DND-41 (cell line): Measurements from ENCODE around the gene ACTL10.

ENCODE experiments used
- ATAC-seq: fragments of 200-7000 bp; cut with Tn5 transposase; 3 replicates; pipeline ENCODE4 v1.9.1; 2021; ENCODE audit warnings: low read depth; ENCODE audit not compliant: insufficient read depth
- DNase-seq: peaks from one replicate; pipeline ENCODE4 v3.0.0-alpha.2; 2020
- H2AFZ ChIP-seq: 2 replicates; pipeline ENCODE4 v1.6.0; 2012; ENCODE audit warnings: low read depth, low read length
- H3K27ac ChIP-seq: 2 replicates; pipeline ENCODE4 v1.5.1; 2012; ENCODE audit warnings: low read length, inconsistent platforms
- H3K27me3 ChIP-seq: fragments of 200-600 bp; sonication (generic); 2 replicates; pipeline ENCODE4 v1.6.0; 2012; ENCODE audit warnings: low read length, mild to moderate bottlenecking, inconsistent platforms; ENCODE audit not compliant: insufficient read depth, poor library complexity
- H3K36me3 ChIP-seq: 2 replicates; pipeline ENCODE4 v1.5.1; 2012; ENCODE audit warnings: low read length, inconsistent platforms; ENCODE audit not compliant: insufficient read depth
- H3K4me1 ChIP-seq: 2 replicates; pipeline ENCODE4 v1.5.1; 2012; ENCODE audit warnings: mild to moderate bottlenecking, low read length; ENCODE audit not compliant: insufficient read depth
- H3K4me2 ChIP-seq: 2 replicates; pipeline ENCODE4 v1.6.0; 2012; ENCODE audit warnings: mild to moderate bottlenecking, moderate library complexity, low read length, inconsistent platforms; ENCODE audit not compliant: insufficient read depth
- H3K4me3 ChIP-seq, 2 experiments: fragments of 200-600 bp in 1 of 2; shearing (Covaris generic) in 1 of 2; 2 replicates each; pipeline ENCODE4 v1.5.1; 2012 to 2016; ENCODE audit warnings: inconsistent platforms in 2 of 2, low read length in 2 of 2, mild to moderate bottlenecking in 2 of 2, low read depth in 1 of 2, moderate library complexity in 1 of 2
- H3K79me2 ChIP-seq: 2 replicates; pipeline ENCODE4 v1.6.0; 2012; ENCODE audit warnings: low read length, inconsistent platforms; ENCODE audit not compliant: insufficient read depth
- H3K9ac ChIP-seq: 2 replicates; pipeline ENCODE4 v1.6.0; 2012; ENCODE audit warnings: low read depth, mild to moderate bottlenecking, inconsistent platforms, low read length, moderate library complexity
- H3K9me3 ChIP-seq: 2 replicates; pipeline ENCODE4 v1.5.1; 2012; ENCODE audit warnings: low read length, moderate library complexity, mild to moderate bottlenecking, inconsistent platforms; ENCODE audit not compliant: insufficient read depth, severe bottlenecking
- H4K20me1 ChIP-seq: 2 replicates; pipeline ENCODE4 v1.6.0; 2012; ENCODE audit warnings: low read length; ENCODE audit not compliant: insufficient read depth
- CTCF ChIP-seq: IDR thresholded peaks from 2 replicates; pipeline ENCODE4 v1.5.1; 2012; ENCODE audit warnings: borderline replicate concordance, low read length, moderate library complexity, mild to moderate bottlenecking; ENCODE audit not compliant: poor library complexity, severe bottlenecking; ENCODE audit errors: extremely low read depth
- EZH2 ChIP-seq: IDR thresholded peaks from 3 replicates; pipeline ENCODE4 v1.6.1; 2012; ENCODE audit warnings: borderline replicate concordance, low read depth, mild to moderate bottlenecking, moderate library complexity, low read length, inconsistent platforms; ENCODE audit not compliant: severe bottlenecking

ACTL10 gene

GRCh38 chr20:33624399-33624798 lies 42.3 kb upstream of the ACTL10 start:
- no peaks in the 10 kb centered on the region for H3K4me1 ChIP-seq
- no peak overlapping the region for H3K9ac ChIP-seq
- no peak overlapping the region for H3K27ac ChIP-seq
- H2AFZ ChIP-seq: no peak overlapping the region
- no peak for TF ChIP-seq EZH2
- H3K9me3 ChIP-seq: no peaks in the 10 kb centered on the region
- H3K36me3 ChIP-seq: peaks cover 56% of the 10 kb centered on the region
- no peaks in the 10 kb centered on the region for H3K79me2 ChIP-seq
- no peaks in the 10 kb centered on the region for H4K20me1 ChIP-seq
- H3K4me2 ChIP-seq: no peak overlapping the region
- ATAC-seq: no peak
- no peak for DNase-seq
- H3K27me3 ChIP-seq: no peaks in the 10 kb centered on the region
- H3K4me3 ChIP-seq: no peak overlapping the region

GRCh38 chr20:33626190-33626589 lies 40.6 kb upstream of the ACTL10 start:
- Histone ChIP-seq H3K27me3 (no peaks in the 10 kb centered on the region), H3K4me2 (no peak overlapping the region), H3K4me3 (no peak overlapping the region), H4K20me1 (no peaks in the 10 kb centered on the region), H3K79me2 (no peaks in the 10 kb centered on the region), H3K9me3 (no peaks in the 10 kb centered on the region), H3K4me1 (no peaks in the 10 kb centered on the region), H2AFZ (no peak overlapping the region), H3K9ac (no peak overlapping the region), H3K36me3 (peaks cover 68% of the 10 kb centered on the region), H3K27ac (no peak overlapping the region)
- DNase-seq (no peak), ATAC-seq (no peak)
- no peak for TF ChIP-seq CTCF
- no peak for TF ChIP-seq EZH2

GRCh38 chr20:33627577-33628216 lies 39.0 kb upstream of the ACTL10 start:
- no peak for DNase-seq
- Histone ChIP-seq H3K4me1 (no peaks in the 10 kb centered on the region), H3K36me3 (peaks cover 77% of the 10 kb centered on the region), H3K4me3 (no peak overlapping the region), H3K27me3 (no peaks in the 10 kb centered on the region), H3K9ac (no peak overlapping the region), H4K20me1 (no peaks in the 10 kb centered on the region), H3K27ac (no peak overlapping the region), H3K79me2 (no peaks in the 10 kb centered on the region), H2AFZ (no peak overlapping the region), H3K4me2 (no peak overlapping the region), H3K9me3 (no peaks in the 10 kb centered on the region)
- TF ChIP-seq EZH2 (no peak), CTCF (no peak)
- ATAC-seq: no peak

GRCh38 chr20:33629533-33629932 lies 37.2 kb upstream of the ACTL10 start:
- no peak overlapping the region for H3K4me3 ChIP-seq
- ATAC-seq (no peak), DNase-seq (no peak)
- no peak overlapping the region for H3K27ac ChIP-seq
- TF ChIP-seq EZH2: no peak
- no peak overlapping the region for H2AFZ ChIP-seq
- H4K20me1 ChIP-seq: no peaks in the 10 kb centered on the region
- H3K4me2 ChIP-seq: no peak overlapping the region
- H3K9ac ChIP-seq: no peak overlapping the region
- no peaks in the 10 kb centered on the region for H3K4me1 ChIP-seq
- peaks cover 74% of the 10 kb centered on the region for H3K36me3 ChIP-seq
- no peaks in the 10 kb centered on the region for H3K27me3 ChIP-seq
- H3K79me2 ChIP-seq: no peaks in the 10 kb centered on the region
- H3K9me3 ChIP-seq: no peaks in the 10 kb centered on the region
